Tibial artery (tissue), 4 donors: Measurements from ENCODE around the gene CCDC63.

Experiments
- DNase-seq, 2 donors: peaks; one replicate each; pipeline ENCODE4 v3.0.0-alpha.2; 2019
- H3K27ac ChIP-seq, 2 donors: fragments of 200-600 bp; sonication (generic) in 1 of 2; 1 replicate in 1 of 2; 2 replicates in 1 of 2; pipeline ENCODE4 v1.5.1; 2018 to 2019; ENCODE audit warnings: mild to moderate bottlenecking in 1 of 2
- H3K27me3 ChIP-seq, 2 donors: fragments of 200-600 bp; sonication (generic) in 1 of 2; one replicate each; pipeline versions ENCODE4 v1.5.1 to v1.6.0; 2016 to 2019
- H3K36me3 ChIP-seq, 3 donors: fragments of 200-600 bp; sonication (generic) in 2 of 3; one replicate each; pipeline ENCODE4 v1.5.1; 2016 to 2019; ENCODE audit warnings: mild to moderate bottlenecking in 2 of 3
- H3K4me1 ChIP-seq, 4 donors: fragments of 200-600 bp; sonication (generic) in 2 of 4; 1 replicate in 3 of 4; 2 replicates in 1 of 4; pipeline ENCODE4 v1.5.1; 2016 to 2019
- H3K4me3 ChIP-seq, 2 donors: fragments of 200-600 bp; sonication (generic) in 1 of 2; 1 replicate in 1 of 2; 2 replicates in 1 of 2; pipeline ENCODE4 v1.5.1; 2018 to 2019; ENCODE audit warnings: mild to moderate bottlenecking in 2 of 2
- H3K9me3 ChIP-seq, 3 donors: fragments of 200-600 bp; sonication (generic) in 1 of 3; one replicate each; pipeline ENCODE4 v1.5.1; 2016 to 2019
- CTCF ChIP-seq, 2 experiments: fragments of 200-600 bp in 1 of 2; fragments of 450-650 bp in 1 of 2; IDR thresholded peaks; one replicate each; pipeline ENCODE4 v1.5.1; 2017 to 2019; ENCODE audit warnings: antibody characterized with exemption in 2 of 2, mild to moderate bottlenecking in 1 of 2, moderate library complexity in 1 of 2
- intact Hi-C: fragments of 100-400 bp; cut with DNase I; formaldehyde crosslinking; loops from one replicate; pipeline ENCODE4 v1.15.0; 2023; ENCODE audit warnings: low total_unique reads

The CCDC63 gene

GRCh38 chr12:110906985-110907384 is 60.2 kb downstream of the CCDC63 start:
- H3K4me1 ChIP-seq: no peaks in the 10 kb centered on the region
- H3K9me3 ChIP-seq: no peaks in the 10 kb centered on the region
- no peaks in the 10 kb centered on the region for H3K36me3 ChIP-seq
- no peak overlapping the region for H3K4me3 ChIP-seq
- H3K27ac ChIP-seq: no peak overlapping the region
- DNase-seq: no peak
- peaks cover 0 to 23% of the 10 kb centered on the region in 2 donors for H3K27me3 ChIP-seq
- TF ChIP-seq CTCF (IDR thresholded peaks at IDR 0.05): no peak
- intact Hi-C loops: no loop called here

GRCh38 chr12:110907583-110907982 is 60.8 kb downstream of the CCDC63 start:
- Histone ChIP-seq H3K27me3 (peaks cover 0 to 23% of the 10 kb centered on the region in 2 donors), H3K4me3 (no peak overlapping the region), H3K36me3 (no peaks in the 10 kb centered on the region), H3K4me1 (no peaks in the 10 kb centered on the region), H3K9me3 (no peaks in the 10 kb centered on the region), H3K27ac (no peak overlapping the region)
- no peak for TF ChIP-seq CTCF (IDR thresholded peaks at IDR 0.05)
- intact Hi-C loops: no loop called here
- DNase-seq: no peak

- Histone ChIP-seq H3K27ac (no peak overlapping the region), H3K36me3 (no peaks in the 10 kb centered on the region), H3K27me3 (peaks cover 0 to 19% of the 10 kb centered on the region in 2 donors), H3K4me1 (no peaks in the 10 kb centered on the region), H3K4me3 (no peak overlapping the region), H3K9me3 (no peaks in the 10 kb centered on the region)
- intact Hi-C loops: no loop called here
- no peak for DNase-seq
- no peak for TF ChIP-seq CTCF (IDR thresholded peaks at IDR 0.05)
Measured at GRCh38 chr12:110908377-110909152, 61.8 kb downstream of the CCDC63 start.

DNA sequence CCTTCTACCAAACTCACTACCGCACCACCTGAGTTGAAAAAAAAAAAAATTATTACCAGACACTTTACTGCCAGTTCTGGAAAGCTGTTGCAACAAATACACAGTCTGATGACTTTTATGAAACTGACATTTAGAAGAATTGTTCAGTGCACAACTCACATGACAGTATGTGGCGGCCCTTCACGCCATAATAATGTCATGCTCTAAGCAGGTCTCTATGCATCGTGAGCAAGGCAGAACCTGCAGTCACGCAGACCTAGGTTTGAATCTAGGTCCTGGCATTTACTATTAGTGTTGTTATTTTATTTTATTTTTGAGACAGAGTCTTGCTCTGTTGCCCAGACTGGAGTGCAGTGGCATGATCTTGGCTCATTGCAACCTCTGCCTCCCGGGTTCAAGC is 65.5 kb downstream of the CCDC63 start:
- H3K36me3 ChIP-seq: no peaks in the 10 kb centered on the region
- no peak overlapping the region for H3K27ac ChIP-seq
- no peak for DNase-seq
- no peak overlapping the region for H3K4me3 ChIP-seq
- TF ChIP-seq CTCF (IDR thresholded peaks at IDR 0.05): no peak
- intact Hi-C loops: no loop called here
- H3K4me1 ChIP-seq: no peaks in the 10 kb centered on the region
- H3K27me3 ChIP-seq: peaks cover 0 to 16% of the 10 kb centered on the region in 2 donors
- H3K9me3 ChIP-seq: no peaks in the 10 kb centered on the region

DNA sequence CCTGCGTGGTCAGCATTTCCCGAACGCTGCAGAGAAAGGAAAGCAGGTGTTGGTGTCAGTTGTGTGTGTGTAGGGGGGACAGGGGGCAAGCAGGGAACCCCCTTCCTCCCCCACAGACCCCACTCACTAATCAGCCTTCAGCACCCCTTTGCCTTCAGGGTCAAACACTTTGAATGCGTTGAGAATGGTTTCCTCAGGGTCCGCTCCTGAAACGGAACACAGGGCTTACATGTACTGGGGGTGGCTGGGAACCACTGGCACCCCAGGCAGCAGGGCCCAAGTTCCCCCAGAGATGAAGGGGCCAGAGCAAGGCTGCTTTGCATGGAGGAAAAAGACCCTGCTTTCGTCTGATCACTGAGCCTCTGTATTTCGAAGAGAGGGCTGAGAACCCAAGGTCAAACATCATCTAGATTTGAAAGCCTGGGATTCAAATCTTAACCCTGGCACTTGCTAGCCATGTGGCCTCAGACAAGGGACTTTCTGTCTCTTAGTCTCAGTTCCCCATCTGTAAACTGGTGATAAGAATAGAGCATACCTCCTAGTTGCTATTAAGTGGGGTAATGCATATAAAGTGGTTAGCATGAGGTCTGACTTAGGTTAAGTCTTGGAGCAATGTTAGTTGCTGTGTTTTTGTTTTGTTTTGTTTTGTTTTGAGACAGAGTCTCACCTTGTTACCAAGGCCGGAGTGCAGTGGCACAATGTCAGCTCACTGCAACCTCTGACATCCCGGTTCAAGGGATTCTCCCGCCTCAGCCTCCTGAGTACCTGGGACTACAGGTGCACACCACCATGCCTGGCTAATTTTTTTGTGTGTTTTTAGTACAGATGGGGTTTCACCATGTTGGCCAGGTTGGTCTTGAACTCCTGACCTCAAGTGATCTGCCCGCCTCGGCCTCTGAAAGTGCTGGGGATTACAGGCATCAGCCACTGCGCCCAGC is 66.6 kb downstream of the CCDC63 start:
- intact Hi-C loops: no loop called here
- Histone ChIP-seq H3K27me3 (peaks cover 0 to 16% of the 10 kb centered on the region in 2 donors), H3K4me1 (no peaks in the 10 kb centered on the region), H3K9me3 (no peaks in the 10 kb centered on the region), H3K27ac (no peak overlapping the region), H3K36me3 (no peaks in the 10 kb centered on the region), H3K4me3 (no peak overlapping the region)
- no peak for TF ChIP-seq CTCF (IDR thresholded peaks at IDR 0.05)
- no peak for DNase-seq
